HEK293T (cell line): ENCODE data around the gene KLLN.

Source experiments
- ARNT ChIP-seq: fragments of 450-650 bp; IDR thresholded peaks from 2 replicates; pipeline ENCODE4 v1.6.1; 2017; ENCODE audit warnings: mild to moderate bottlenecking
- BHLHE40 ChIP-seq: fragments of 450-650 bp; IDR thresholded peaks from 2 replicates; pipeline ENCODE4 v1.6.1; 2016; ENCODE audit warnings: mild to moderate bottlenecking, moderate library complexity, borderline replicate concordance
- CTBP1 ChIP-seq: fragments of 450-650 bp; IDR thresholded peaks from 2 replicates; pipeline ENCODE4 v1.6.1; 2016; ENCODE audit warnings: borderline replicate concordance
- ELF4 ChIP-seq: fragments of 450-650 bp; IDR thresholded peaks from 2 replicates; pipeline ENCODE4 v1.6.1; 2017; ENCODE audit warnings: antibody characterized with exemption
- FOXA1 ChIP-seq: fragments of 450-650 bp; IDR thresholded peaks from 2 replicates; pipeline ENCODE4 v1.6.1; 2016; ENCODE audit warnings: mild to moderate bottlenecking
- FOXM1 ChIP-seq: fragments of 450-650 bp; IDR thresholded peaks from 2 replicates; pipeline ENCODE4 v1.6.1; 2017; ENCODE audit warnings: mild to moderate bottlenecking, borderline replicate concordance
- HDGF ChIP-seq: fragments of 450-650 bp; IDR thresholded peaks from 2 replicates; pipeline ENCODE4 v1.6.1; 2017; ENCODE audit warnings: antibody characterized with exemption, borderline replicate concordance
- NFRKB ChIP-seq: fragments of 450-650 bp; IDR thresholded peaks from 2 replicates; pipeline ENCODE4 v1.6.1; 2016; ENCODE audit warnings: mild to moderate bottlenecking, moderate library complexity
- SP1 ChIP-seq: fragments of 450-650 bp; IDR thresholded peaks from 2 replicates; pipeline ENCODE4 v1.6.1; 2017
- SUZ12 ChIP-seq: fragments of 450-650 bp; IDR thresholded peaks from 2 replicates; pipeline ENCODE4 v1.6.1; 2016; ENCODE audit warnings: mild to moderate bottlenecking
- TARDBP ChIP-seq: fragments of 450-650 bp; IDR thresholded peaks from 2 replicates; pipeline ENCODE4 v1.6.1; 2016
- TF ChIP-seq, protein P1 (sequence below): fragments of 450-650 bp; IDR thresholded peaks from 2 replicates; pipeline ENCODE4 v1.6.1; 2016

DNA sequence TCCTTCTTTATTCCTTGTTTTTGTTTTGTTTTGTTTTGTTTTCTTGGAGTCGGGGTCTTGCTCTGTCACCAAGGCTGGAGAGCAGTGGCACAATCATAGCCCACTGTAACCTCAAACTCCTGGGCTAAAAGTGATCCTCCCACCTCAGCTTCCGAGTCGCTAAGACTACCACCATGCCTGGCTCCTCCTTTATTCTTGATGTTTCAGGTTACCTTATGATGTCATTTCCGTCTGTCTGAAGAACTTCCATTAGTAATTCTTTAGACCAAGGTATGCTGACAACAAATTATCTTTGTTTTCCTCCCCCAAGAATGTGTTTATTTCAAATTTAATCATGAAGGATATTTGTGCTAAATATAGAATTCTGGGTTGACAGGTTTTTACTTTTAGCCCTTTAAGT, 27.2 kb downstream of the KLLN start:
- TF ChIP-seq ELF4: no peak
- no peak for TF ChIP-seq HDGF
- TF ChIP-seq BHLHE40: no peak
- TF ChIP-seq FOXM1: no peak
- TF ChIP-seq ARNT: no peak
- TF ChIP-seq FOXA1: no peak
- TF ChIP-seq SUZ12: no peak
- TF ChIP-seq SP1: no peak
- TF ChIP-seq TARDBP: no peak
- no peak for TF ChIP-seq NFRKB
- TF ChIP-seq, protein P1, sequence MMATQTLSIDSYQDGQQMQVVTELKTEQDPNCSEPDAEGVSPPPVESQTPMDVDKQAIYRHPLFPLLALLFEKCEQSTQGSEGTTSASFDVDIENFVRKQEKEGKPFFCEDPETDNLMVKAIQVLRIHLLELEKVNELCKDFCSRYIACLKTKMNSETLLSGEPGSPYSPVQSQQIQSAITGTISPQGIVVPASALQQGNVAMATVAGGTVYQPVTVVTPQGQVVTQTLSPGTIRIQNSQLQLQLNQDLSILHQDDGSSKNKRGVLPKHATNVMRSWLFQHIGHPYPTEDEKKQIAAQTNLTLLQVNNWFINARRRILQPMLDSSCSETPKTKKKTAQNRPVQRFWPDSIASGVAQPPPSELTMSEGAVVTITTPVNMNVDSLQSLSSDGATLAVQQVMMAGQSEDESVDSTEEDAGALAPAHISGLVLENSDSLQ: no peak
- no peak for TF ChIP-seq CTBP1
